H1 (cell line): ENCODE results near the gene BIN1. TPM values are rescaled to one million over a fixed set of nuclear protein-coding genes. Genes with fewer than 3 reads are reported as not detected.

ENCODE experiments used
- CTCF ChIA-PET: fragments of 300-600 bp; sonication (Branson Sonifier 250); formaldehyde crosslinking; loops from one replicate; lab custom pipeline; 2021; ENCODE audit not compliant: partially characterized antibody; lab: Charles Lee
- POLR2A ChIA-PET: fragments of 300-600 bp; sonication (Branson Sonifier 250); formaldehyde crosslinking; loops from one replicate; lab custom pipeline; 2021; ENCODE audit warnings: inconsistent platforms; ENCODE audit not compliant: partially characterized antibody; lab: Charles Lee
- DNase-seq, 2 experiments: peaks; one replicate each; pipeline versions ENCODE4 v3.0.0 to v3.0.0-alpha.2; 2010 to 2022; ENCODE audit warnings: low spot score in 2 of 2, low read depth in 1 of 2, mixed read lengths in 1 of 2
- FAIRE-seq: peaks from 2 replicates; lab custom pipeline; 2011; peaks lifted over from hg19 to GRCh38; lab: Jason Lieb, UNC
- H2AFZ ChIP-seq: 2 replicates; pipeline ENCODE4 v1.8.1; 2012; ENCODE audit warnings: low read length, inconsistent platforms
- H2AK5ac ChIP-seq: 2 replicates; pipeline ENCODE4 v1.6.1; 2013; ENCODE audit warnings: low read depth, low read length
- H2BK120ac ChIP-seq: replicated peaks from 2 replicates; pipeline ENCODE3; 2013; ENCODE audit warnings: low read depth, low read length, inconsistent platforms
- H2BK12ac ChIP-seq: 2 replicates; pipeline ENCODE4 v1.6.1; 2013; ENCODE audit warnings: low read depth, low read length
- H2BK15ac ChIP-seq: 2 replicates; pipeline ENCODE4 v1.6.1; 2013; ENCODE audit warnings: low read length
- H2BK20ac ChIP-seq: 2 replicates; pipeline ENCODE4 v1.6.1; 2013; ENCODE audit warnings: low read length
- H2BK5ac ChIP-seq: 2 replicates; pipeline ENCODE4 v1.6.1; 2013; ENCODE audit warnings: low read depth, low read length
- H3K14ac ChIP-seq: 2 replicates; pipeline ENCODE4 v1.6.1; 2013; ENCODE audit warnings: inconsistent platforms; ENCODE audit not compliant: insufficient read length
- H3K18ac ChIP-seq: 2 replicates; pipeline ENCODE4 v1.6.1; 2013; ENCODE audit warnings: low read length; ENCODE audit errors: extremely low read depth
- H3K23ac ChIP-seq: 2 replicates; pipeline ENCODE4 v1.6.1; 2013; ENCODE audit warnings: inconsistent platforms; ENCODE audit not compliant: insufficient read length
- H3K23me2 ChIP-seq: 2 replicates; pipeline ENCODE4 v1.6.1; 2013; ENCODE audit warnings: low read depth, low read length
- H3K27ac ChIP-seq: 2 replicates; pipeline ENCODE4 v1.6.1; 2011; ENCODE audit warnings: low read depth, low read length, inconsistent platforms
- H3K27me3 ChIP-seq, 4 experiments: replicated peaks in 1 of 4; 1 replicate in 1 of 4; 2 replicates in 3 of 4; pipeline versions ENCODE4 v1.6.1 to v1.8.1; 2011 to 2013; ENCODE audit warnings: low read length in 3 of 4, mild to moderate bottlenecking in 3 of 4, inconsistent platforms in 2 of 4, mixed read lengths in 2 of 4, moderate library complexity in 1 of 4; ENCODE audit not compliant: control insufficient read depth in 3 of 4, insufficient read depth in 3 of 4; ENCODE audit errors: extremely low read depth in 1 of 4
- H3K36me3 ChIP-seq, 4 experiments: 2 replicates each; pipeline versions ENCODE4 v1.6.1 to v1.8.1; 2011 to 2013; ENCODE audit warnings: mild to moderate bottlenecking in 4 of 4, low read length in 3 of 4, moderate library complexity in 2 of 4, control low read depth in 1 of 4, inconsistent platforms in 1 of 4; ENCODE audit not compliant: insufficient read depth in 4 of 4, control insufficient read depth in 2 of 4
- H3K4ac ChIP-seq: replicated peaks from 2 replicates; pipeline ENCODE3; 2013; ENCODE audit warnings: low read length, low read depth, mixed read lengths, inconsistent platforms; ENCODE audit not compliant: insufficient read length
- H3K4me1 ChIP-seq, 4 experiments: replicated peaks in 1 of 4; 1 replicate in 1 of 4; 2 replicates in 3 of 4; pipeline versions ENCODE4 v1.6.1 to v1.8.1; 2011 to 2013; ENCODE audit warnings: low read length in 3 of 4, inconsistent platforms in 2 of 4, mixed read lengths in 1 of 4; ENCODE audit not compliant: insufficient read depth in 4 of 4, control insufficient read depth in 3 of 4
- H3K4me2 ChIP-seq, 2 experiments: 2 replicates each; pipeline versions ENCODE4 v1.6.1 to v1.8.1; 2011 to 2013; ENCODE audit warnings: low read depth in 2 of 2, low read length in 2 of 2, control low read depth in 1 of 2, inconsistent platforms in 1 of 2, mild to moderate bottlenecking in 1 of 2; ENCODE audit not compliant: insufficient read depth in 1 of 2
- H3K4me3 ChIP-seq, 4 experiments: fragments of 200-600, 300-600 bp in 1 of 4; sonication (generic), shearing (Covaris generic), sonication (Bioruptor Twin) in 1 of 4; 2 replicates each; pipeline versions ENCODE4 v1.5.1 to v1.8.1; 2011 to 2016; ENCODE audit warnings: low read length in 4 of 4, low read depth in 3 of 4, control low read depth in 2 of 4, inconsistent platforms in 2 of 4, mild to moderate bottlenecking in 2 of 4, mixed read lengths in 1 of 4, moderate library complexity in 1 of 4; ENCODE audit not compliant: insufficient read depth in 2 of 4; ENCODE audit errors: extremely low read depth in 1 of 4
- H3K56ac ChIP-seq: replicated peaks from 2 replicates; pipeline ENCODE3; 2013; ENCODE audit warnings: low read depth, mild to moderate bottlenecking, mixed read lengths, low read length, inconsistent platforms; ENCODE audit not compliant: insufficient read length
- H3K79me1 ChIP-seq: 2 replicates; pipeline ENCODE4 v1.6.1; 2013; ENCODE audit warnings: low read depth, low read length, control low read depth
- H3K79me2 ChIP-seq, 2 experiments: 2 replicates each; pipeline versions ENCODE4 v1.6.1 to v1.8.1; 2012 to 2013; ENCODE audit warnings: low read length in 2 of 2, mild to moderate bottlenecking in 2 of 2, inconsistent platforms in 1 of 2; ENCODE audit not compliant: insufficient read depth in 2 of 2, control insufficient read depth in 1 of 2
- H3K9ac ChIP-seq, 4 experiments: replicated peaks in 1 of 4; 1 replicate in 1 of 4; 2 replicates in 3 of 4; pipeline versions ENCODE4 v1.6.1 to v1.8.1; 2011 to 2013; ENCODE audit warnings: low read depth in 3 of 4, low read length in 3 of 4, control low read depth in 2 of 4, mild to moderate bottlenecking in 2 of 4, moderate library complexity in 2 of 4, inconsistent platforms in 1 of 4; ENCODE audit errors: extremely low read depth in 1 of 4
- H3K9me3 ChIP-seq, 2 experiments: 2 replicates each; pipeline versions ENCODE4 v1.6.1 to v1.8.1; 2012 to 2013; ENCODE audit warnings: mild to moderate bottlenecking in 2 of 2, moderate library complexity in 2 of 2, control low read depth in 1 of 2, inconsistent platforms in 1 of 2, low read depth in 1 of 2, low read length in 1 of 2, mixed read lengths in 1 of 2; ENCODE audit not compliant: insufficient read depth in 2 of 2
- H4K20me1 ChIP-seq, 2 experiments: replicated peaks in 1 of 2; 2 replicates each; pipeline versions ENCODE3 to v1.8.1; 2011 to 2013; ENCODE audit warnings: inconsistent platforms in 2 of 2, low read length in 2 of 2, mild to moderate bottlenecking in 1 of 2; ENCODE audit not compliant: insufficient read depth in 2 of 2, control insufficient read depth in 1 of 2
- H4K5ac ChIP-seq: 2 replicates; pipeline ENCODE4 v1.6.1; 2013; ENCODE audit warnings: low read length, low read depth, mixed read lengths, inconsistent platforms; ENCODE audit not compliant: insufficient read length
- H4K8ac ChIP-seq: 2 replicates; pipeline ENCODE4 v1.8.0; 2013; ENCODE audit warnings: mild to moderate bottlenecking, moderate library complexity, low read length, inconsistent platforms; ENCODE audit not compliant: insufficient read depth; ENCODE audit errors: extremely low read depth
- H4K91ac ChIP-seq: replicated peaks from 2 replicates; pipeline ENCODE3; 2013; ENCODE audit warnings: low read length, mixed read lengths, inconsistent platforms; ENCODE audit not compliant: insufficient read length
- CREB1 ChIP-seq: IDR thresholded peaks from 2 replicates; pipeline ENCODE4 v1.6.1; 2012; ENCODE audit warnings: inconsistent platforms
- POLR2A ChIP-seq, 2 experiments: IDR thresholded peaks; 1 replicate in 1 of 2; 2 replicates in 1 of 2; pipeline ENCODE4 v1.6.1; 2011; ENCODE audit warnings: low read depth in 2 of 2, low read length in 2 of 2, mild to moderate bottlenecking in 2 of 2; ENCODE audit errors: control extremely low read depth in 1 of 2
- SP1 ChIP-seq: IDR thresholded peaks from 2 replicates; pipeline ENCODE4 v1.6.1; 2011; ENCODE audit warnings: low read depth, low read length
- WGBS, 2 experiments: shearing (Covaris generic) in 1 of 2; methylation state at CpG; one replicate each; pipeline versions ENCODE4 v1.1.6 to v1.1.7; 2013 to 2015; ENCODE audit warnings: low lambda C conversion rate in 2 of 2, mixed read lengths in 2 of 2, inconsistent platforms in 1 of 2, low coverage in 1 of 2, missing lambda C conversion rate in 1 of 2; ENCODE audit not compliant: insufficient replicate concordance in 2 of 2, insufficient coverage in 1 of 2, insufficient read length in 1 of 2; ENCODE audit errors: extremely low coverage in 1 of 2, missing lambda C conversion rate in 1 of 2; 5-methylcytosine and 5-hydroxymethylcytosine counted together
- polyA plus RNA-seq, 7 experiments: library from polyadenylated mRNA; depleted of rRNA in 3 of 7; stranded (reverse) in 5 of 7; unstranded in 2 of 7; fragments of >200 nt in 5 of 7; fragments of 200-250 nt in 2 of 7; gene quantifications; 1 replicate in 5 of 7; 2 replicates in 1 of 7; 4 replicates in 1 of 7; pipeline versions ENCODE4 v1.2.1 to v1.2.3, GENCODE V29; 2011 to 2013; ENCODE audit warnings: missing spikeins in 2 of 7, mixed read lengths in 2 of 7
- total RNA-seq: library from RNA; stranded (reverse); fragmentation: NEBNext Ultra II Directional; extraction: Animal tissue kit (Norgen Biotek cat#: 25700); gene quantifications from 2 replicates; pipeline ENCODE4 v1.2.1, GENCODE V29; 2021

The BIN1 gene
- total and polyA plus RNA-seq, 2 of the 8 experiments (the other 6 are each of a cell fraction or from before 2014, with no cell fraction given): 23.6 to 35.6 TPM

DNA sequence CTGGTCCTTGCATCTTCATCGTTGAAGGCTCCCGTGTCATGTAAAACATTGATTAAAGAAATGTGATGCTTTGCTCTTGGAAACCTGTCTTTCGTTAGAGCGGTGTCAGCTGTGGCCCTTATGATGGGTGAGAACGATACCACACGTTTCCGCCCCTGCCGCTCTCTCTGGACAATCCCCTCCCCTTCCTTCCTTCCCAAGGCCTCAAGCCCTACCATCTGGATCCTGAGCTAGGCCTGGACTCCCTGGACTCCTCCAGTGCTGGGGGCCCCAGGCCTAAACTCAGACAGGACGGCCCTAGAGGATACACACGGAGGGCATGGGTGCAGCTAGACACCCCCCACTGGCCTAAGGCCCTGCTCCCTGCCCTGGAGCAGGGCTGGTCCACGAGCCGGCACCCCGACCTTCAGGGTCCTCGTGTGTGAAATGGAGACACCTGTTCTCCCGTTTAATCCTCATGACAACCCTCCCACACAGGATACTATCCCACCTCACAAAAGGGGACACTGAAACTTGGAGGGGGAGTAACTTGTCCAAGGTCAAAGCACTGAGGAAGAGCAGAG lies 13.2 kb downstream of the BIN1 start:
- FAIRE-seq: no peak
- H3K9ac ChIP-seq: no peak overlapping the region
- ChIA-PET POLR2A (interaction anchor here (1.2 kb wide), 1 partner anchor 11 kb away, joined by 4 read pairs; no protein-coding TSS in a partner anchor), CTCF (interaction anchor here (0.6 to 2.0 kb wide), 6 partner anchors 9 to 64 kb away, joined by 3 to 7 read pairs (median 3); no protein-coding TSS in a partner anchor)
- H3K79me1 ChIP-seq: peaks cover 9% of the 10 kb centered on the region
- no peaks in the 10 kb centered on the region for H3K36me3 ChIP-seq
- peak overlapping the region; percentile 53; the same call in 1 of the 2 replicates for H2AK5ac ChIP-seq
- H3K4ac ChIP-seq: no peak overlapping the region
- no peak overlapping the region for H2BK5ac ChIP-seq
- peak overlapping the region; percentile 72; the same call in 1 of the 2 replicates for H2BK15ac ChIP-seq
- WGBS, 2 experiments: 90% methylated on average over 13 of the region's 15 CpGs; no CpG with 5 or more reads in 1 of the 2 experiments
- no peak overlapping the region for H4K5ac ChIP-seq
- H3K9me3 ChIP-seq: no peaks in the 10 kb centered on the region
- no peaks in the 10 kb centered on the region for H3K23me2 ChIP-seq
- H2BK20ac ChIP-seq: no peak overlapping the region
- no peak overlapping the region for H3K4me3 ChIP-seq
- no peak overlapping the region for H2BK12ac ChIP-seq
- H3K23ac ChIP-seq: no peak overlapping the region
- peaks cover 2 to 4% of the 10 kb centered on the region in 2 experiments for H4K20me1 ChIP-seq
- H3K27me3 ChIP-seq: no peaks in the 10 kb centered on the region
- no peak overlapping the region for H2BK120ac ChIP-seq
- no peak overlapping the region for H3K14ac ChIP-seq
- no peak overlapping the region for H4K91ac ChIP-seq
- no peak overlapping the region for H3K56ac ChIP-seq
- H3K4me1 ChIP-seq: peaks cover 0 to 30% (median 14%) of the 10 kb centered on the region in 4 experiments; a peak in 6 of 7 replicates
- no peak overlapping the region for H3K18ac ChIP-seq
- H3K79me2 ChIP-seq: peaks cover 0 to 9% of the 10 kb centered on the region in 2 experiments; a peak in 1 of 4 replicates
- H3K4me2 ChIP-seq: no peak overlapping the region
- DNase-seq: no peak
- no peak overlapping the region for H2AFZ ChIP-seq
- no peak overlapping the region; the same call in 1 of the 2 replicates for H4K8ac ChIP-seq
- no peak overlapping the region for H3K27ac ChIP-seq
- no peak for TF ChIP-seq SP1
- TF ChIP-seq CREB1: no peak
- TF ChIP-seq POLR2A (IDR thresholded peaks at IDR 0.05; ENCODE audit: control extremely low read depth in 1 of 2, low read depth in 2 of 2, low read length in 2 of 2): no peak
